WTC11 (cell line): ENCODE data around the gene EAPP. TPM values are rescaled to one million over a fixed set of nuclear protein-coding genes. Genes with fewer than 3 reads are reported as not detected.

Source experiments
- ATAC-seq: fragments of 200-7000 bp; cut with Tn5 transposase; 2 replicates; pipeline ENCODE4 v1.10.0; 2021; ENCODE audit warnings: mild to moderate bottlenecking, moderate library complexity
- CTCF ChIA-PET: fragments of 300-600 bp; sonication (Branson Sonifier 250); formaldehyde crosslinking; loops from one replicate; lab custom pipeline; 2021; ENCODE audit warnings: antibody characterized with exemption; lab: Charles Lee
- POLR2A ChIA-PET: fragments of 350-600 bp; sonication (Branson Sonifier 250); formaldehyde crosslinking; loops from one replicate; lab custom pipeline; 2021; ENCODE audit warnings: antibody characterized with exemption; lab: Charles Lee
- DNase-seq: peaks from one replicate; pipeline ENCODE4 v3.0.0; 2021; ENCODE audit warnings: low spot score
- H3K27ac Mint-ChIP-seq: 2 replicates; pipeline ENCODE4 v1.8.0; 2021; ENCODE audit warnings: mixed read lengths
- H3K27me3 Mint-ChIP-seq: 2 replicates; pipeline ENCODE4 v1.8.0; 2021; ENCODE audit warnings: low read depth, mild to moderate bottlenecking, moderate library complexity, mixed read lengths
- H3K36me3 Mint-ChIP-seq: 2 replicates; pipeline ENCODE4 v1.8.0; 2021; ENCODE audit warnings: mixed read lengths
- H3K4me1 Mint-ChIP-seq: 2 replicates; pipeline ENCODE4 v1.8.0; 2022; ENCODE audit warnings: mixed read lengths
- H3K4me3 Mint-ChIP-seq: 2 replicates; pipeline ENCODE4 v1.8.0; 2021; ENCODE audit warnings: mild to moderate bottlenecking, moderate library complexity, mixed read lengths
- H3K9me3 Mint-ChIP-seq: 2 replicates; pipeline ENCODE4 v1.8.0; 2021; ENCODE audit warnings: mixed read lengths
- EMX1 ChIP-seq: fragments of 250-450 bp; sonication (Bioruptor Pico); IDR thresholded peaks from 2 replicates; pipeline ENCODE4 v1.8.0; 2021; ENCODE audit warnings: mild to moderate bottlenecking
- ETV6 ChIP-seq: sonication (generic); formaldehyde crosslinking; IDR thresholded peaks from 2 replicates; pipeline ENCODE4 v1.8.1; 2022; ENCODE audit warnings: mild to moderate bottlenecking, missing genetic modification reagents
- FOXK1 ChIP-seq: sonication (generic); formaldehyde crosslinking; IDR thresholded peaks from 2 replicates; pipeline ENCODE4 v1.8.0; 2022; ENCODE audit warnings: mild to moderate bottlenecking, moderate library complexity, missing genetic modification reagents
- GABPB1 ChIP-seq: sonication (generic); formaldehyde crosslinking; IDR thresholded peaks from 2 replicates; pipeline ENCODE4 v1.8.1; 2023; ENCODE audit warnings: mild to moderate bottlenecking, missing genetic modification reagents
- IRF2 ChIP-seq: sonication (generic); formaldehyde crosslinking; IDR thresholded peaks from 2 replicates; pipeline ENCODE4 v1.8.0; 2022; ENCODE audit warnings: low read depth, missing genetic modification reagents, borderline replicate concordance
- NR1H2 ChIP-seq: sonication (generic); formaldehyde crosslinking; IDR thresholded peaks from 2 replicates; pipeline ENCODE4 v1.9.0; 2021; ENCODE audit warnings: mild to moderate bottlenecking, moderate library complexity, missing genetic modification reagents
- SP1 ChIP-seq: sonication (generic); formaldehyde crosslinking; conservative IDR thresholded peaks from 2 replicates; pipeline ENCODE4 v1.8.1; 2022; ENCODE audit warnings: missing genetic modification reagents
- TEAD4 ChIP-seq: sonication (generic); formaldehyde crosslinking; IDR thresholded peaks from 2 replicates; pipeline ENCODE4 v1.8.0; 2022; ENCODE audit warnings: mild to moderate bottlenecking, missing genetic modification reagents
- ZNF121 ChIP-seq: sonication (generic); formaldehyde crosslinking; IDR thresholded peaks from 2 replicates; pipeline ENCODE4 v1.8.0; 2023; ENCODE audit warnings: missing genetic modification reagents
- ZNF263 ChIP-seq: sonication (generic); formaldehyde crosslinking; IDR thresholded peaks from 2 replicates; pipeline ENCODE4 v1.8.1; 2022; ENCODE audit warnings: low read depth, mild to moderate bottlenecking, moderate library complexity, missing genetic modification reagents
- ZNF416 ChIP-seq: fragments of 250-450 bp; sonication (Bioruptor Pico); IDR thresholded peaks from 2 replicates; pipeline ENCODE4 v1.9.0; 2021; ENCODE audit warnings: mild to moderate bottlenecking, inconsistent platforms
- ZNF671 ChIP-seq: fragments of 250-450 bp; sonication (Bioruptor Pico); IDR thresholded peaks from 2 replicates; pipeline ENCODE4 v1.8.0; 2021; ENCODE audit warnings: mild to moderate bottlenecking
- total RNA-seq: library from RNA; stranded (reverse); gene quantifications from 3 replicates; pipeline ENCODE4 v1.2.3, GENCODE V29; 2021
- TF ChIP-seq, protein P1 (sequence below): sonication (generic); formaldehyde crosslinking; IDR thresholded peaks from 2 replicates; pipeline ENCODE4 v1.8.0; 2022; ENCODE audit warnings: mild to moderate bottlenecking, missing genetic modification reagents
- TF ChIP-seq, protein P2 (sequence below): sonication (generic); formaldehyde crosslinking; IDR thresholded peaks from 2 replicates; pipeline ENCODE4 v1.8.1; 2023; ENCODE audit warnings: mild to moderate bottlenecking, missing genetic modification reagents, moderate library complexity
- TF ChIP-seq, protein P3 (sequence below): sonication (generic); formaldehyde crosslinking; IDR thresholded peaks from 2 replicates; pipeline ENCODE4 v1.8.1; 2023; ENCODE audit warnings: mild to moderate bottlenecking, moderate library complexity, missing genetic modification reagents
- TF ChIP-seq, protein P4 (sequence below): sonication (generic); formaldehyde crosslinking; IDR thresholded peaks from 2 replicates; pipeline ENCODE4 v1.8.0; 2022; ENCODE audit warnings: mild to moderate bottlenecking, missing genetic modification reagents
- TF ChIP-seq, protein P5 (sequence below): sonication (generic); formaldehyde crosslinking; IDR thresholded peaks from 2 replicates; pipeline ENCODE4 v1.8.1; 2022; ENCODE audit warnings: low read depth, mild to moderate bottlenecking, moderate library complexity, missing genetic modification reagents, borderline replicate concordance

Gene EAPP
- total RNA-seq, 1 experiment from 2014 or later = 24.9 TPM

DNA sequence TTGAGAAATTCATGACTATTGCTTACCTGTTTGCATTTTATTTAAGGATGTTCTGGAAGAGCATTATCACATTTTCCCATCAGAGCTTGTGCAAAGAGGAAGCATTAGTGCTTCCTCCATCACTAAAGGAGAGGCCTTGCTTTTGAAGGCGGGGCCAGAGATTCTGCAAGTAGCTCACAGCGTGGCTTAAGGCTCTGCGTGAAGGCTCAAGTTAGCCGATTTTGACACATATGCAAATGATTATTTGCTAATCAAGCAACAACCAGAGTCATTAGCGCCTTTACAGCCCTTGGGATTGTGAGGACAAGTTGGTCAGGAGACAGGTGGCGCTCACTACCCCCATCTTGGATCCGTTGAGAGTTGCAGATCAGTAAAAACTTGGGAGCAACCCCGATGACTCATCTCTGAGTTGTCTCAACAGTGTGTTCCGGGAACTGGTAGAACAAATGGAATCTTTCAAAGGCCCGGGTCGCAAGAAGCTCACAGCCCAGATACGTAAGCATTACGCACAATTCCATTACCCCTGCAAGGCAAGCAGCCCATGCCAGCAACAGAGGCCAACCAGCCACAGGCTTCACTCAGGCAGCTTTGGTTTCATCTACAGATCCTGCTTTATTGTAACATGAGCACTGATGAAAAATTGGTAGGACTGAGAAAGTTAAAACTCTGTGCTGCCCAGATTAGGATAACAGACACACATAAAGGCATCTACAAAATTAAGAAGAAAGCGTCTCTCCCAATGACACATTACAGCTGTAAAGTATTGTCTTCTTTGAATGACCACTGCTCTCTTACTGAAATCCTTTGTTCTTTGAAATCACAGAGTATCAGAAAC is 42.6 kb downstream of the EAPP start:
- DNase-seq (peak; percentile 45), ATAC-seq (peak; percentile 92)
- Mint-ChIP-seq H3K27me3 (no peaks in the 10 kb centered on the region), H3K4me3 (no peak overlapping the region), H3K4me1 (peaks cover 16% of the 10 kb centered on the region), H3K27ac (peak overlapping the region; percentile 89), H3K36me3 (no peaks in the 10 kb centered on the region), H3K9me3 (no peaks in the 10 kb centered on the region)
- TF ChIP-seq IRF2 (CRISPR knock-in tag) (no peak), GABPB1 (CRISPR knock-in tag) (peak; percentile 83; the same call in 1 of the 2 replicates)
- CTCF ChIA-PET = interaction anchor here (0.6 to 3.5 kb wide), 11 partner anchors 12 to 574 kb away, joined by 3 to 23 read pairs (median 4); no protein-coding TSS in a partner anchor
- POLR2A ChIA-PET = interaction anchor here (0.6 kb wide), 1 partner anchor 66 kb away, joined by 3 read pairs; no protein-coding TSS in a partner anchor

DNA sequence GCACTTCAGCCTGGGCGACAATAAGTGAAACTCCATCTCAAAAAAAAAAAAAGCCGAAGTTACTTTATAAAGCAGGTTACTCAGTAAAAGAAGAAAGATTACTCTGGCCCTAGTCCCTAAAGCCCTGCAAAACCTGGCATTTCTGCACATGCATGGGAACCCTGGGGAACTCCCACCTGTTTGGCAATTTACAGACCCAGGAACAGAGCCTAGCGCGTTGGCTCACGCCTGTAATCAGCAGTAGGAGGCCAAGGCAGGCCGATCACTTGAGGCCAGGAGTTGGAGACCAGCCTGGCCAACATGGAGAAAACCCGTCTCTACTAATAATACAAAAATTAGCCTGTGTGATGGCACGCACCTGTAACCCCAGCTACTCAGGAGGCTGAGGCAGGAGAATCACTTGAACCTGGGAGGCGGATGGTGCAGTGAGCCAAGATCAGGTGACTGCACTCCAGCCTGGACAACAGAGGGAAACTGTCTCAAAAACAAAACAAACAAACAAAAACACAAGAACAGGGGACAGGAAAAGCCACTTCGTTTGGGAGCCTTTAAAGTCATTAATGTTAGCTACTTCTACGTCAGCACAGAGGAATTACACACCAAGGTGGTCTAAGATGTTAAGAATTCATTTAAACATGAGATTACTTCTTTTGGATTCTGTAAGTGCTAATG is 43.4 kb downstream of the EAPP start:
- no peak for TF ChIP-seq GABPB1 (CRISPR knock-in tag)
- DNase-seq = no peak
- Mint-ChIP-seq H3K4me3 (no peak overlapping the region), H3K4me1 (peaks cover 16% of the 10 kb centered on the region), H3K36me3 (no peaks in the 10 kb centered on the region), H3K27ac (peak overlapping the region; percentile 89; the same call in 1 of the 2 replicates), H3K27me3 (no peaks in the 10 kb centered on the region), H3K9me3 (no peaks in the 10 kb centered on the region)
- ChIA-PET CTCF (interaction anchor here (0.6 to 1.6 kb wide), 9 partner anchors 11 to 391 kb away, joined by 3 to 6 read pairs (median 4); no protein-coding TSS in a partner anchor), POLR2A (interaction anchor here (0.6 kb wide), 1 partner anchor 36 kb away, joined by 5 read pairs; no protein-coding TSS in a partner anchor)
- no peak for ATAC-seq

DNA sequence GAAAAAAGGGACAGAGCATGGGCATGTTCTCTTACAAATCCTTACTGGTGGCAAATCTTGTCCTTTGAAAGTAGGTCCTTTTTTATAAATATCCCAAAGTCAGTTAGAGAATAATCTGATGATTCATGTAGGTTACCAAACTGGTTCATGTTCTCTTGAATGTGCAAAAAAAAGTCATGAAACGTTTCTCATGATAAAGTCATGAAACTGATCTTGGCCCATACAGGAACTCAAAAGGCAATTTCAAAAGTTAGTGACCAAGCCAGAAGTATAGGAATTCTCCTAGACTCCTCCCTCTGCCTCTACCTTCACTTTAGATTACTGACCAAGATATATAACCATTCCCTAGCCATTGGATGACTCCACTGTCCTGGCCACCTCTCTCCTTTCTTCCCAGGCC is 50.2 kb downstream of the EAPP start:
- Mint-ChIP-seq H3K36me3 (no peaks in the 10 kb centered on the region), H3K27me3 (no peaks in the 10 kb centered on the region), H3K4me1 (no peaks in the 10 kb centered on the region), H3K27ac (no peak overlapping the region), H3K4me3 (no peak overlapping the region), H3K9me3 (peaks cover 4% of the 10 kb centered on the region; the same call in 1 of the 2 replicates)
- CTCF ChIA-PET = no interaction called here
- TF ChIP-seq FOXK1 (CRISPR knock-in tag) (no peak), TEAD4 (CRISPR knock-in tag) (no peak), ZNF671 (no peak), NR1H2 (CRISPR knock-in tag) (no peak), ZNF121 (CRISPR knock-in tag) (no peak), ETV6 (CRISPR knock-in tag) (no peak), IRF2 (CRISPR knock-in tag) (no peak), SP1 (CRISPR knock-in tag) (no peak), EMX1 (CRISPR knock-in tag) (no peak), ZNF263 (CRISPR knock-in tag) (no peak), ZNF416 (CRISPR knock-in tag) (no peak)
- TF ChIP-seq, protein P1, sequence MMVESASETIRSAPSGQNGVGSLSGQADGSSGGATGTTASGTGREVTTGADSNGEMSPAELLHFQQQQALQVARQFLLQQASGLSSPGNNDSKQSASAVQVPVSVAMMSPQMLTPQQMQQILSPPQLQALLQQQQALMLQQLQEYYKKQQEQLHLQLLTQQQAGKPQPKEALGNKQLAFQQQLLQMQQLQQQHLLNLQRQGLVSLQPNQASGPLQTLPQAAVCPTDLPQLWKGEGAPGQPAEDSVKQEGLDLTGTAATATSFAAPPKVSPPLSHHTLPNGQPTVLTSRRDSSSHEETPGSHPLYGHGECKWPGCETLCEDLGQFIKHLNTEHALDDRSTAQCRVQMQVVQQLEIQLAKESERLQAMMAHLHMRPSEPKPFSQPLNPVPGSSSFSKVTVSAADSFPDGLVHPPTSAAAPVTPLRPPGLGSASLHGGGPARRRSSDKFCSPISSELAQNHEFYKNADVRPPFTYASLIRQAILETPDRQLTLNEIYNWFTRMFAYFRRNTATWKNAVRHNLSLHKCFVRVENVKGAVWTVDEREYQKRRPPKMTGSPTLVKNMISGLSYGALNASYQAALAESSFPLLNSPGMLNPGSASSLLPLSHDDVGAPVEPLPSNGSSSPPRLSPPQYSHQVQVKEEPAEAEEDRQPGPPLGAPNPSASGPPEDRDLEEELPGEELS (CRISPR knock-in tag) = no peak
- TF ChIP-seq, protein P2, sequence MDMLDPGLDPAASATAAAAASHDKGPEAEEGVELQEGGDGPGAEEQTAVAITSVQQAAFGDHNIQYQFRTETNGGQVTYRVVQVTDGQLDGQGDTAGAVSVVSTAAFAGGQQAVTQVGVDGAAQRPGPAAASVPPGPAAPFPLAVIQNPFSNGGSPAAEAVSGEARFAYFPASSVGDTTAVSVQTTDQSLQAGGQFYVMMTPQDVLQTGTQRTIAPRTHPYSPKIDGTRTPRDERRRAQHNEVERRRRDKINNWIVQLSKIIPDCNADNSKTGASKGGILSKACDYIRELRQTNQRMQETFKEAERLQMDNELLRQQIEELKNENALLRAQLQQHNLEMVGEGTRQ = no peak
- TF ChIP-seq, protein P3, sequence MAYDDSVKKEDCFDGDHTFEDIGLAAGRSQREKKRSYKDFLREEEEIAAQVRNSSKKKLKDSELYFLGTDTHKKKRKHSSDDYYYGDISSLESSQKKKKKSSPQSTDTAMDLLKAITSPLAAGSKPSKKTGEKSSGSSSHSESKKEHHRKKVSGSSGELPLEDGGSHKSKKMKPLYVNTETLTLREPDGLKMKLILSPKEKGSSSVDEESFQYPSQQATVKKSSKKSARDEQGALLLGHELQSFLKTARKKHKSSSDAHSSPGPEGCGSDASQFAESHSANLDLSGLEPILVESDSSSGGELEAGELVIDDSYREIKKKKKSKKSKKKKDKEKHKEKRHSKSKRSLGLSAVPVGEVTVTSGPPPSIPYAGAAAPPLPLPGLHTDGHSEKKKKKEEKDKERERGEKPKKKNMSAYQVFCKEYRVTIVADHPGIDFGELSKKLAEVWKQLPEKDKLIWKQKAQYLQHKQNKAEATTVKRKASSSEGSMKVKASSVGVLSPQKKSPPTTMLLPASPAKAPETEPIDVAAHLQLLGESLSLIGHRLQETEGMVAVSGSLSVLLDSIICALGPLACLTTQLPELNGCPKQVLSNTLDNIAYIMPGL = no peak
- TF ChIP-seq, protein P4, sequence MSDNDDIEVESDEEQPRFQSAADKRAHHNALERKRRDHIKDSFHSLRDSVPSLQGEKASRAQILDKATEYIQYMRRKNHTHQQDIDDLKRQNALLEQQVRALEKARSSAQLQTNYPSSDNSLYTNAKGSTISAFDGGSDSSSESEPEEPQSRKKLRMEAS (CRISPR knock-in tag) = no peak
- TF ChIP-seq, protein P5, sequence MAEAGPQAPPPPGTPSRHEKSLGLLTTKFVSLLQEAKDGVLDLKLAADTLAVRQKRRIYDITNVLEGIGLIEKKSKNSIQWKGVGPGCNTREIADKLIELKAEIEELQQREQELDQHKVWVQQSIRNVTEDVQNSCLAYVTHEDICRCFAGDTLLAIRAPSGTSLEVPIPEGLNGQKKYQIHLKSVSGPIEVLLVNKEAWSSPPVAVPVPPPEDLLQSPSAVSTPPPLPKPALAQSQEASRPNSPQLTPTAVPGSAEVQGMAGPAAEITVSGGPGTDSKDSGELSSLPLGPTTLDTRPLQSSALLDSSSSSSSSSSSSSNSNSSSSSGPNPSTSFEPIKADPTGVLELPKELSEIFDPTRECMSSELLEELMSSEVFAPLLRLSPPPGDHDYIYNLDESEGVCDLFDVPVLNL = no peak
- no peak for DNase-seq
- POLR2A ChIA-PET = no interaction called here
- no peak for ATAC-seq
